SHP77 treated with DMSO at 0.1 percent for 48 hours (cell line): ENCODE results near the gene TSPAN3.

ENCODE experiments used
- DNase-seq: peaks from one replicate; lab custom pipeline; 2025; lab: John Stamatoyannopoulos, UW

Gene TSPAN3

DNA sequence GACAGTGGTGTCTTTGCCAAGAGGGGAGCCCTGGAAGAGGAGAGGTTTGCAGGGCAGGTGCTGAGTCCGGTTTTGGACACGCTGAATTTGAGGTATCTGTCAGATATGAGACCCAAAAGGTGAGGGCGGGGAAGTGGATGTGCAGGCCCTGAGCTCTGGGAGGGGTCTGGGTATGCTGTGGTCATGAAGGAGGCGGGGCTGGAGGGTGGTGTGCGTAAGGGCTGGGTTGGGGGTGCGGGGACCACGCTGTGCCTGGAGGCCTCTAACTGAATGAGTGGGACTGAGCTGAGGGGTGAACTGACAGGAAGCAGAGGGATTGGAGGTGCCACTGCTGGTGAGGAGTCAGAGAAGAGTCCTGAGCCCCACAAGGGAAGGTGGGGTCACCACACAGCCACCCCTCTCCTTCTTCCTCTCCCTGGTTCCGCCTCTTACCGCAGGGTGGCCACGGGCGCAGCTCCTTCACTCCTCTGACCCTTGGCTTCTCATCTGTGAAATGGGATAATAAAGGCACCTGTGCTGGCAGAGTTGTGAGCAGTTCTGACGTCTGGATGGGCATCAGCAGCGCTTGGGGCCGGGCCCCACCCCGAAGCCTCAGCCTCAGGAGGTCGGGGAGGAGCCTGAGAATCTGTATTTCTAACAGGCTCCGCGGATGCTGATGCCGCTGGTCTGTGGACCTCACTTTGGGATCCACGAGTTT, 47.2 kb downstream of the TSPAN3 start:
- no peak for DNase-seq

GRCh38 chr15:77022646-77023575, 48.0 kb downstream of the TSPAN3 start:
- DNase-seq = no peak

DNA sequence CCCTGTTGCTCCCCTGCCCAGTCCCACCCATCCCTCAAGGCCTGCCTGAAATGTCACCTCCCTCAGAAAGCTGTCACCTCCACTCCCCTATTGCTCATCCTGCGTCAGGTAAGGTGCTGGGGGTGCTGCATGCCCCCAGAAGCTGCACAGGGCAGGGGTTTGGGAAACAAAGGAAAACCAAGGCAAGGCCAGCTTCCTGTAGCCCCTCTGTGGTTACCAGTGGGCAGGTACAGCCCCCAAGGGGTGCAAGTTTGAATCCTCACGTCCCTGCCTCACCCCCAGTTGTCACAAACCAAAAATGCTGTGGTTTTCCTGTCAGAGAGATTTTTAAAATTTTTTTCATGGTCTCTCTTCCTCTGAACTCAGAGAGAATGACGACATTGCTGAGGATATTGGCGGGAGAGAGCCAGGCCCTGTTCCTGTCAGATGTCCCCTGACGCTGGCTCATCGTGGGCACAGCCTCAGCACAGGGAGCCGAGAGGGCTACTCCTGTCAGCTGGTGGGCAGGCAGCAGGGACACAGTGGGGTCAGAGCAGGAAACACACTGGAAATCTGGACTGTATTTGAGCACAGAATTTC, 49.0 kb downstream of the TSPAN3 start:
- DNase-seq = no peak

DNA sequence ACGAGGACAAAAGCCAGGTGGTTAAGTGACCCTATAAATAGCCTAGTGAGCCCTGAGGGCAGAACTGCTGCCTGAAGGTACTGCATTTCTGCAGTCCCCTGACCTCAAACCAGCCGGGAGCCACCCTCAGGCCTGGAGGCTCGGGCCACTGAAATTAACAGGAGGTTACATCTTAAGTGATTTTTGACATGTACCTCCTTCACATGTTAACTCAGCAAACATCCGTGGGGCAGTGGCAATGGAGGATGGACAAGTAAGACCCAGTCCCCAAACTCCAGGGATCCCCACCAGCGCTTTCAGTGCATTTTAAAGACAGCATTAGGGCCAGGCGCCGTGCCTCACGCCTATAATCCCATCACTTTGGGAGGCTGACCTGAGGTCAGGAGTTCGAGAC, 49.8 kb downstream of the TSPAN3 start:
- DNase-seq = no peak

GRCh38 chr15:77020348-77021087, 50.4 kb downstream of the TSPAN3 start:
- no peak for DNase-seq

DNA sequence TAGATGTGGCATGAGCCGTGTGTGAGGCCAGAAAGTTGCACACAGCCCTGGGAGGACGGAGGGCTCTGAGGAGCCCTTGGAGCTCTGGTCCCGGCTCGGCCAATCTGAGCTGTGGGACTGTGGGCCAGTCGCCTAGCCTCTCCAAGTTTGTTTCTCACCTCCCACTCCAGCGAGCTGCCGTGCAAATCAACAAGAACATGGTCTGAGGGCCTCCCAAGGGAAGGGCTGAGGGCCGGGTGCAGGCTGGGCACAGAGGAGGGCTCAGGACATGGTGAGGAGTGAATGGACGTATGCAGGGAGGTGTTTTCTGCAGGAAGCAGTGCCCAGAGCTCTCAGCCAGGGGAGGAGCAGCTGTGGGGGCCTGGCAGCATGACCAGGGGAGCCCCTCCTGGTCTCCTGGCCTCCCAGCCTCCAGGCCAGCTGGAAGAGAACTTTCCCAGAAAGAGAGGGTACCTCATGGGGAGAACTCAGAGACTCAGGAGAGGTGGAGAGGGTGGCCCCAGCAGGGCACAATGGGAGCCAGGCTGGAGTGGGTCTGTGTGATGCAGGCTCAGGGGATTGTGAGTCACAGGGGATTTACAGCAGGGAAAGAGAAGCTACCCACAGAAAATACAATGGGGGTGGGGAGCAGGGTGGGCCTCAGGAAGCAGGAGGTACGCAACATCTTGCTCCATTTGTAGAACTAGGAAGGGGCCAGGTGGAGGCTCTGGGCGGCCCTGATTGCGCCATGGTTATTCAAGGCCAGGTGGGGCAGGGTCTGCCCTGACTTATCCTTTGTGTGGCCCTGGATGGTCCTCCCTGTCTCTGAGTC, 51.2 kb downstream of the TSPAN3 start:
- DNase-seq = no peak

GRCh38 chr15:77018796-77019505, 52.0 kb downstream of the TSPAN3 start:
- DNase-seq = no peak

DNA sequence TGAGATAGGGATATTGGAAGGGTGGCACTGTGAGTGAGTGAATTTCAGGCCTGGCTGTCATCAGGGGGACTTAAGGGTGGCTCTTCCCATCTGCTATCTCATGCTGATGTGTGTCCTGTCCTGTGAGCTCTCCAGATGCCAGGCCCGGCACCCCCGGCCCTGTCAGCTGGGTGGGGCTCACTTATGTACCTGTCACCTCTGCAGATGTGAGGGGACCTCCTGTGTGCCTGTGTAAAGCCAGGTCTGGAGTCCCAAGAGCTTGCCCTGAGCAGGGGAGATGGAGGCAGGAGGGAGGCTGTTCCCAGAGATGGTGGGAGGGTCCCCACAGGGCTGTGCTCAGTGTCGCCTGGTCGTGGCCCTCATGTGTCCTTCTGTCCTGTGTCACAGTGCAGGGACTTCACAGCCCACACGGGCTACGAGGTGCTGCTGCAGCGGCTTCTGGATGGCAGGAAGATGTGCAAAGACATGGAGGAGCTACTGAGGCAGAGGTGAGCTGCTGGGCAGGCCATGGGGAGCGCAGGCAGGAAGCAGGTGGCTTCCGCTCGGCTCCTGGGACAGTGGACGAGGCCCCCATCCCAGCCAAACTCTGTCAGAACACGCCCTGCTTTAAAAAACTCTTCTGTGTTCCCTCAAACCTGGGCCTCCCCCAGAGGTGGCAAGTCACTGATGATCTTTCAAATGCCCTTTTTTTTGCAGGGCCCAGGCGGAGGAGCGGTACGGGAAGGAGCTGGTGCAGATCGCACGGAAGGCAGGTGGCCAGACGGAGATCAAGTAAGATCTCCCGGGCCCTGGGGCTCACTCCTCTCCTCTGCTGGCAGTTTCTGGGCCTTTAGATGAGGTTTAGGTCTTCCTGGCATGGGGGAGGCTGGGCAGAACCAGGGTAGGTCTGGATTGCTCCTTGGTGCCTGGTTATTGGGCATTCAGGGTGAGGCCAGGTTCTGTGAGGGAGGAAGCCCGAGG, 52.9 kb downstream of the TSPAN3 start:
- no peak for DNase-seq

- no peak for DNase-seq
Measured at GRCh38 chr15:77017091-77017660, 53.7 kb downstream of the TSPAN3 start.

DNA sequence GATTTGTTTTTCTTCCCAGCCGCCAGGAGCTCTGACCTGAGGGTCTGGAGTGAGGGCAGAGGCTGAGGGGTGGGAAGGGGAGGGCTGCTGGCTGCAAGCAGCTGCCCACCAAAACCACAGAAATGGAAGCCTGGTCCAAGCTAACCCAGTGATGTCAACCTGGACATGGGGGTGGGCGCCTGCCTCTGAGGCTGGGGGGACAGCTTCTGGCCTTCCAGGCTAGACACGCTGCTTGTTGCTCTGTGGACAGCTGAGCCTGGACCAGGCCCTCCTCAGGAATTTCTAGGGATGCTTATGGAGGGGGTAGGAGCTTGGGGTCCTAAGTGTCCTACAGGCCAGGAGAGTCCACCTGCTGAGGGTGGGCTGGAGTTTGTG, 54.6 kb downstream of the TSPAN3 start:
- no peak for DNase-seq

DNA sequence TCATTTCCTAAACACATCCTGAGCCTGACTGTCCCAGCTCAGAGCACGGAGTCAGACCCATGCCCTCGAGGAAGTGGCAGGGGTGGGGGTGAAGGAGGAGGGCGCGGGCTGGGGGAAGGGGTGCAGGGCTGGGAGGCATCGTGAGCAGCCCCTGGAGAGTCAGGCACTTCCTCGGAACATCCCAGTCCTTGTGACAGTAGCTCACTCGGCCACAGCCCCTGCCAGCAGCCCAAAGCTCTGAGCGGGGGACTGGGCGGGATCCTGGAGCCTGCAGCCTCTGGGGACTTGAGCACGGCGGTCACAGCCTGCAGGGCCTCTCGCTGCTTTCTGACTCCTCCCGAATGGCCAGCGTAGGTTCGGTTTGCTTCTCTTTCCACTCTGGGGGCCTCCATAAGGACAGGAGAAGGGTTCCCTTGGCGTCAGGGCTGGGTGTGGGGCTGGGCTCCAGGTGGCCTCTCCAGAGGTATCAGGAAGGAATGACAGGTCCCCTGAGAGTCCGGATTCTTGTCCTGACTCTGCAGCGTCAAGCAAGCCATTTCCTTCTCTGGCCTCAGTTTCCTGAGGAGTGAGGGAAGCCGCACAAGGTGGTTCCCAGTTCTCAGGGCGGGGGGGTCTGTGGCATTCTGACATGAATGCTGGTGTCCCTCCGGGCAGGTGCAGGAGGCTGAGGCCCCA, 55.1 kb downstream of the TSPAN3 start:
- DNase-seq = no peak

DNA sequence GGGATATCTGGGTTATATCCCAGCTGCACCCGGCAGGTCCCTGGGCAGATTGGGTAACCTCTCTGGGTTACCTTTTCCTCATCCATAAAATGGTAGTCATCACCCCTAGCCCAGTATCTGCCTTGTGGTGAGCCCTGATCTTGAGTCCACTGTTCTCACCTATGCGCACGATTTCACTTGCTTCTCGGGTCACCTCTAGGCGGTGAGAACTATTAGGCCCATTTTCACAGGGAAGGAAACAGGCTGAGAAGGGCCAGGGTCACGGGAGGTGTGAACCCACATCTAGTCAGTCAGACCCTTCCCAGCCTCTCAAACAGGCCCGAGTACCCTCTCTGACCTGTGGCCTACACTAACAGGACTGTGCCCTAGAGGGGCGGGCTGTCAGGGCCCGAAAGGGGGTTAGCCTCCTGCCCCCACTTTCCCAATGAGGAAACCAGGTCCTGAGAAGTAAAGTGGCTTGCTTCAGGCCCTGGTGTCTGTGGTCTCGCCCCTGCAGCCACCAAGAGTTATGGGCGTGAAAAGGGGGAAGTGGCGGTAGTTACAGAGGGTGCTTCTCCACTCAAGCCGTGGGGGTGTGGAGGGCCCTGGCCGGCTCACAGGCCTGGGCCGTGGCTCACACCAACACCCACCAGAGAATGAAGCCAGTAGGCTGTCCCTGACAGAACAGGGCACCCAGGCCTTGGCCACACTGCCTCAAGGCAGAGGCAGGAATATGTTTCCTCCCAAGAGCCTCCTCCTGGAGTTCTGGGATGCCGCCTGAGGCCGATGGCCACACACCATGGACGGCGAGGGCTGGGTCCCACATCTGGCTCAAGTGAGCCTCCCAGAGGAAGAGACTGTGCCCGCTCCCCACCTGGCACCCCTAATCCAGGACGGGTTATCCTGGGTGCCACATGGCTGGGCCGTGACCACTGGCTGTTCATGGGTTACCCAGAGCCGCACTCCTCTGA, 56.5 kb downstream of the TSPAN3 start:
- no peak for DNase-seq

GRCh38 chr15:77013776-77014131, 57.2 kb downstream of the TSPAN3 start:
- DNase-seq = no peak

- DNase-seq = no peak
Measured at GRCh38 chr15:77012868-77013267, 58.0 kb downstream of the TSPAN3 start.

DNA sequence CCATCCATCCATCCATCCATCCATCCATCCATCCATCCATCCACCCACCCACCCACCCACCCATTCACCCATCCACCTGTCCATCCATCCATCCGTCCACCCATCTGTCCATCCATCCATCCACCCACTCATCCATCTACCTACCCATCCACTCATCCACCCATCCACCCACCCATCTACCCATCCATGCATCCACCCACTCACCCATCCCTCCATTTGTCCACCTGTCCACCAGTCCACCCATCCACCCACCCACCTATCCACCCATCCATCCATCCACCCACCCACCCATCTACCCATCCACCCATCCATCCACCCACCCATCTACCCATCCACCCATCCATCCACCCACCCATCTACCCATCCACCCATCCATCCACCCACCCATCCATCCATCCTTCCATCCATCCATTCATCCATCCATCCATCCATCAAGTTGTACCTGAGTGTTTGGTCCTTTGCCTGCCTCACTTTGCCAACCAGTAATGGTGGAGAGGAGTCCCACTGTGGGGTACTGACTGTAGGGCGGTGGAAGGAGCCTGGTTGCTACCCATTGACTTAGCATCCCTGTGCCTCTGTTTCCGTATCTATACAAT, 58.7 kb downstream of the TSPAN3 start:
- DNase-seq = no peak

DNA sequence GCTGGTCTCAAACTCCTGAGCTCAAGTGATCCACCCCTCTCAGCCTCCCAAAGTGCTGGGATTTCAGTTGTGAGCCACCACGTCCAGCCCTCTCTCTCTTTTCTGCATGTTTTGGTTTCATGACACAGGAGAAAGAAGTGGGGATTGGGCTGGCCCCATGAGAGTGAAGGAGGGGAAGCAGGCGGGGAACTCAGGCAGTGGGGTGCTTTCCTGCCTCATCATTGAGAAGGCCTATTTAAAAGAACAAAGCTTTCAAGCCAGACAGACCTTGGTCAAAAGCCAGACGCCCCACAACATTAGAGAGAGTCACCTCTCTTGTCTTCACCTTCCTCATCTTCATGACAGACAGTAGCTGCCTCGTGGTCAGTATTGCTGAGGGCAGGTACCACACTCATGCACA, 60.1 kb downstream of the TSPAN3 start:
- no peak for DNase-seq

- no peak for DNase-seq
Measured at GRCh38 chr15:77010312-77010686, 60.6 kb downstream of the TSPAN3 start.
